ENCODE measurements around the gene RAD9A.

DNA sequence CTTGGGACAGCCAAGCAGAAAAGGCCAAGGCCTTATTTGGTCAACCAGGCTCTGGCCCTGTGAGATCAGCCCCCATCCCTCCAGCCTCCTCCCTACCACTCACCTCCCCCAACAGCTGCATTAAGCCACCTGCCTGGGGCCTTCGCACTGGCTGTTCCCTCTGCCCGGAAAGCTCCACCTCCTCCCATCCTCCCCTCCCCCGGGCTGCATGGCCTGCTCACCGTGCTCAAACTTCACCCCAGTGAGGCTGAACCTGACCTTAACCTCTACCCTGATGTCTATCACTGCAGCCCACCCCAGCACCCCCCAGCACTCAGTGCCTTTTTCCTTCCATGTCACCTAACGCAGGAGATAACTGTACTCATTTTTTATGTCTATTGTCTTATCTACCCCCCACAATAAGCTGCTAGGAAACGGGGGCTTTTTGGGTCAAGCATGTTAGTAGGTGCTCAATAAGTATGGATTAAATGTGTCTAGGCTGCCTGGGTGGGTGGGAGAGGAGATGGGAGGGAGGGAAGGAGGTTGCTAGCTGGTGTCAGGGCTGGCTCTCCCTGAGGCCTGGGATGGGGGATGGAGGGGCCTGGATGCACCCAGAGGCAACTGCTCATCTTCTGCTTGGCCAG, 44.8 kb downstream of the RAD9A start:
- TF ChIP-seq TCF12 (IDR thresholded peaks at IDR 0.05) (no peak), RFX5 (IDR thresholded peaks at IDR 0.05; ENCODE audit: low read length) (no peak), POLR2AphosphoS5 (IDR thresholded peaks at IDR 0.05; ENCODE audit: low read depth, low read length) (no peak), FOSL2 (IDR thresholded peaks at IDR 0.05; ENCODE audit: borderline replicate concordance, low read depth) (no peak), ELF1 (IDR thresholded peaks at IDR 0.05) (no peak), RAD21 (IDR thresholded peaks at IDR 0.05; ENCODE audit: low read length) (no peak), SMC3 (IDR thresholded peaks at IDR 0.05; ENCODE audit: low read depth, low read length) (no peak), YY1 (IDR thresholded peaks at IDR 0.05; ENCODE audit: low read depth) (no peak)
- TF ChIP-seq, protein P1, sequence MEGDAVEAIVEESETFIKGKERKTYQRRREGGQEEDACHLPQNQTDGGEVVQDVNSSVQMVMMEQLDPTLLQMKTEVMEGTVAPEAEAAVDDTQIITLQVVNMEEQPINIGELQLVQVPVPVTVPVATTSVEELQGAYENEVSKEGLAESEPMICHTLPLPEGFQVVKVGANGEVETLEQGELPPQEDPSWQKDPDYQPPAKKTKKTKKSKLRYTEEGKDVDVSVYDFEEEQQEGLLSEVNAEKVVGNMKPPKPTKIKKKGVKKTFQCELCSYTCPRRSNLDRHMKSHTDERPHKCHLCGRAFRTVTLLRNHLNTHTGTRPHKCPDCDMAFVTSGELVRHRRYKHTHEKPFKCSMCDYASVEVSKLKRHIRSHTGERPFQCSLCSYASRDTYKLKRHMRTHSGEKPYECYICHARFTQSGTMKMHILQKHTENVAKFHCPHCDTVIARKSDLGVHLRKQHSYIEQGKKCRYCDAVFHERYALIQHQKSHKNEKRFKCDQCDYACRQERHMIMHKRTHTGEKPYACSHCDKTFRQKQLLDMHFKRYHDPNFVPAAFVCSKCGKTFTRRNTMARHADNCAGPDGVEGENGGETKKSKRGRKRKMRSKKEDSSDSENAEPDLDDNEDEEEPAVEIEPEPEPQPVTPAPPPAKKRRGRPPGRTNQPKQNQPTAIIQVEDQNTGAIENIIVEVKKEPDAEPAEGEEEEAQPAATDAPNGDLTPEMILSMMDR (IDR thresholded peaks at IDR 0.05): no peak
- TF ChIP-seq, protein P2, sequence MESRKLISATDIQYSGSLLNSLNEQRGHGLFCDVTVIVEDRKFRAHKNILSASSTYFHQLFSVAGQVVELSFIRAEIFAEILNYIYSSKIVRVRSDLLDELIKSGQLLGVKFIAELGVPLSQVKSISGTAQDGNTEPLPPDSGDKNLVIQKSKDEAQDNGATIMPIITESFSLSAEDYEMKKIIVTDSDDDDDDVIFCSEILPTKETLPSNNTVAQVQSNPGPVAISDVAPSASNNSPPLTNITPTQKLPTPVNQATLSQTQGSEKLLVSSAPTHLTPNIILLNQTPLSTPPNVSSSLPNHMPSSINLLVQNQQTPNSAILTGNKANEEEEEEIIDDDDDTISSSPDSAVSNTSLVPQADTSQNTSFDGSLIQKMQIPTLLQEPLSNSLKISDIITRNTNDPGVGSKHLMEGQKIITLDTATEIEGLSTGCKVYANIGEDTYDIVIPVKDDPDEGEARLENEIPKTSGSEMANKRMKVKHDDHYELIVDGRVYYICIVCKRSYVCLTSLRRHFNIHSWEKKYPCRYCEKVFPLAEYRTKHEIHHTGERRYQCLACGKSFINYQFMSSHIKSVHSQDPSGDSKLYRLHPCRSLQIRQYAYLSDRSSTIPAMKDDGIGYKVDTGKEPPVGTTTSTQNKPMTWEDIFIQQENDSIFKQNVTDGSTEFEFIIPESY (IDR thresholded peaks at IDR 0.05; ENCODE audit: borderline replicate concordance, low read depth): no peak
- TF ChIP-seq, protein P3, sequence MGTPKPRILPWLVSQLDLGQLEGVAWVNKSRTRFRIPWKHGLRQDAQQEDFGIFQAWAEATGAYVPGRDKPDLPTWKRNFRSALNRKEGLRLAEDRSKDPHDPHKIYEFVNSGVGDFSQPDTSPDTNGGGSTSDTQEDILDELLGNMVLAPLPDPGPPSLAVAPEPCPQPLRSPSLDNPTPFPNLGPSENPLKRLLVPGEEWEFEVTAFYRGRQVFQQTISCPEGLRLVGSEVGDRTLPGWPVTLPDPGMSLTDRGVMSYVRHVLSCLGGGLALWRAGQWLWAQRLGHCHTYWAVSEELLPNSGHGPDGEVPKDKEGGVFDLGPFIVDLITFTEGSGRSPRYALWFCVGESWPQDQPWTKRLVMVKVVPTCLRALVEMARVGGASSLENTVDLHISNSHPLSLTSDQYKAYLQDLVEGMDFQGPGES (IDR thresholded peaks at IDR 0.05; ENCODE audit: low read depth, low read length): no peak
- TF ChIP-seq, protein P4, sequence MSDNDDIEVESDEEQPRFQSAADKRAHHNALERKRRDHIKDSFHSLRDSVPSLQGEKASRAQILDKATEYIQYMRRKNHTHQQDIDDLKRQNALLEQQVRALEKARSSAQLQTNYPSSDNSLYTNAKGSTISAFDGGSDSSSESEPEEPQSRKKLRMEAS (IDR thresholded peaks at IDR 0.05; ENCODE audit: low read depth): no peak
